ENCODE data around the gene PLAC8L1. TPM values are rescaled to one million over a fixed set of nuclear protein-coding genes. Genes with fewer than 3 reads are reported as not detected.

The PLAC8L1 gene
- total RNA-seq, 6 experiments from 2014 or later = not detected

DNA sequence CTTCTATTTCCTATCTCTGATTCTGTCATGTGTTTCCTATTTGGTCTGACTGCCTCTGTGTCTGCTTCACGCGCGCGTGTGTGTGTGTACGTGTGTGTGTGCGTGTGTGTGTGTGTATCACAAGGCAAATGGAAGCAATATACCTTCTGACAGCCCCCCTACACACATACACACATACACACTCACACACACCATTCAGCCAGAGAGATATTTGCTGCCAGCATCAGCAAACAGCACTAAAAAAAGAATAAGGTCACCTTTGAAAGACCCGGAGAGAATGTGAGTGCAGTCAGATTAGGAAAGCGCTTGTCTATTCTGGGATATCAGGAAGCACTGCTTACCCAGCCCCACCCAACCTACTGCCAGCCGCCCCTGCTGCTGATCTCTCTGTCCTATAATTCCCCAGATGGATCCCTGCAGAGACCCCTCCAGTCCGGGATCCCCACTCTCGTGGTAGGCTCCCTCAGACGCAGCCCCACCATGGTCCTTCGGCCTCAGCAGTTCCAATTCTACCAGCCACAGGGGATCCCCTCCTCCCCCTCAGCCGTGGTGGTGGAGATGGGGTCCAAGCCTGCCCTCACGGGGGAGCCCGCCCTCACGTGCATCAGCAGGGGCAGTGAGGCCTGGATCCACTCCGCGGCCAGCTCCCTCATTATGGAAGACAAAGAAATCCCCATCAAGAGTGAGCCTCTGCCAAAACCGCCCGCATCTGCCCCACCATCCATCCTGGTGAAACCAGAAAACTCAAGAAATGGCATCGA, 45.7 kb downstream of the PLAC8L1 start:
- H3K27ac ChIP-seq = no peak overlapping the region
- intact Hi-C loops (cut with DNase I) = loop anchor here in 1 of 2 donors (10.0 kb wide), 2 partner anchors 155 to 365 kb away; no protein-coding TSS in a partner anchor
- WGBS (ENCODE audit: insufficient coverage, low coverage, low lambda C conversion rate, missing lambda C conversion rate) = 68% methylated on average over 9 of the region's 22 CpGs
- no peaks in the 10 kb centered on the region for H3K27me3 ChIP-seq
- H3K4me1 ChIP-seq = no peaks in the 10 kb centered on the region
- H3K36me3 ChIP-seq = peaks cover 0 to 15% (median 6%) of the 10 kb centered on the region in 4 donors
- DNase-seq = no peak
- ATAC-seq = peak in 1 of 4 donors; percentile 18
- no peak for TF ChIP-seq POLR2A (IDR thresholded peaks at IDR 0.05)
- TF ChIP-seq, protein P1, sequence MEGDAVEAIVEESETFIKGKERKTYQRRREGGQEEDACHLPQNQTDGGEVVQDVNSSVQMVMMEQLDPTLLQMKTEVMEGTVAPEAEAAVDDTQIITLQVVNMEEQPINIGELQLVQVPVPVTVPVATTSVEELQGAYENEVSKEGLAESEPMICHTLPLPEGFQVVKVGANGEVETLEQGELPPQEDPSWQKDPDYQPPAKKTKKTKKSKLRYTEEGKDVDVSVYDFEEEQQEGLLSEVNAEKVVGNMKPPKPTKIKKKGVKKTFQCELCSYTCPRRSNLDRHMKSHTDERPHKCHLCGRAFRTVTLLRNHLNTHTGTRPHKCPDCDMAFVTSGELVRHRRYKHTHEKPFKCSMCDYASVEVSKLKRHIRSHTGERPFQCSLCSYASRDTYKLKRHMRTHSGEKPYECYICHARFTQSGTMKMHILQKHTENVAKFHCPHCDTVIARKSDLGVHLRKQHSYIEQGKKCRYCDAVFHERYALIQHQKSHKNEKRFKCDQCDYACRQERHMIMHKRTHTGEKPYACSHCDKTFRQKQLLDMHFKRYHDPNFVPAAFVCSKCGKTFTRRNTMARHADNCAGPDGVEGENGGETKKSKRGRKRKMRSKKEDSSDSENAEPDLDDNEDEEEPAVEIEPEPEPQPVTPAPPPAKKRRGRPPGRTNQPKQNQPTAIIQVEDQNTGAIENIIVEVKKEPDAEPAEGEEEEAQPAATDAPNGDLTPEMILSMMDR (IDR thresholded peaks at IDR 0.05) = no peak
- no peak overlapping the region for H3K4me3 ChIP-seq
- H3K9me3 ChIP-seq = no peaks in the 10 kb centered on the region

DNA sequence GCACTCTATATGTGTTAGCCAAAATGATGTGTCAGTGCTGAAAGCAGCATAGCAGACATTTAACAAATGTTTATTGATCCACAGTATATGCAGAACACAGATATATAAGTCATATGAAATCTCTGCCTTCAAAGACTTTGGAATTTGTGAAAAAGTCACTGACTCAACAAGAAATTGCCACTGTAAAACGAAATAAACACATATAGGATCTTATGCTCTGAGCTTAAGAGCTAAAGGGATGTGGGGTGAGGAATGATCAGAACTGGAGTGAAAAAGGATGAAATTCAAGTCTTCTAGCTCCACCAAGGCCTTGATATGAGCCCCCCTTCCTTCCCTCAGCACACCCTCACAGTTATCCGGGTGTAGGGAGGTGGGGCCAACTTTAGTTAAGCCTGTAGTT, 49.9 kb downstream of the PLAC8L1 start:
- H3K4me1 ChIP-seq = no peaks in the 10 kb centered on the region
- H3K9me3 ChIP-seq = no peaks in the 10 kb centered on the region
- TF ChIP-seq, protein P1 (IDR thresholded peaks at IDR 0.05) = no peak
- no peak for TF ChIP-seq POLR2A (IDR thresholded peaks at IDR 0.05)
- 50% methylated on average over 1 of the region's 2 CpGs for WGBS (ENCODE audit: insufficient coverage, low coverage, low lambda C conversion rate, missing lambda C conversion rate)
- no peak overlapping the region for H3K27ac ChIP-seq
- DNase-seq (no peak), ATAC-seq (no peak)
- intact Hi-C loops (cut with DNase I) = loop anchor here in 1 of 2 donors (10.0 kb wide), 2 partner anchors 151 to 361 kb away; no protein-coding TSS in a partner anchor
- H3K36me3 ChIP-seq = peaks cover 0 to 12% (median 6%) of the 10 kb centered on the region in 4 donors
- H3K4me3 ChIP-seq = no peak overlapping the region
- no peaks in the 10 kb centered on the region for H3K27me3 ChIP-seq

DNA sequence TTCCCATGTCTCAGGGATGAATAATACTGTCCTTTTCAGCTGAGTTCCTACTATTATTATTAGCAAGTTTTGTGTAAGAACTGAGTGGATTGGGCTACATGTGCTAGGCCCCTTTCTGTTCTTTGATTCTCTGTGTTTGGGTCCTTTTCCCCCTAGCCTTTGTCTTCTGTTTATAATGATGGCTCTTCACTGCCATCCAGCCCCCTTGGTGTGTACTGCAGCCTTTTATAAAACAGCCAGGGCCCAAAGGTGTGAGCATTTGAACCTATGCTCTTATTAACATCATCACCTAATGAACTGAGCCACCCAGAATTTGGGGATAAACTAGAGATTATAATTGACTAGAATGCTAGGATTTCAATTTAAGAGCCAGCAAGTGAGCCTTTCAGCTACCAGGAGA, 52.6 kb downstream of the PLAC8L1 start:
- H3K36me3 ChIP-seq = peaks cover 0 to 12% (median 5%) of the 10 kb centered on the region in 4 donors
- no peak overlapping the region for H3K27ac ChIP-seq
- no peaks in the 10 kb centered on the region for H3K27me3 ChIP-seq
- TF ChIP-seq POLR2A (IDR thresholded peaks at IDR 0.05) = no peak
- TF ChIP-seq, protein P1 (IDR thresholded peaks at IDR 0.05) = peak in 2 of 4 donors; percentile 15 to 20
- H3K9me3 ChIP-seq = no peaks in the 10 kb centered on the region
- intact Hi-C loops (cut with DNase I) = loop anchor here in 1 of 2 donors (10.0 kb wide), 2 partner anchors 148 to 358 kb away; no protein-coding TSS in a partner anchor
- H3K4me3 ChIP-seq = no peak overlapping the region
- peaks cover 0 to 1% (median 0%) of the 10 kb centered on the region in 4 donors for H3K4me1 ChIP-seq
- peak in 1 of 4 donors; percentile 21 for ATAC-seq
- DNase-seq = no peak

DNA sequence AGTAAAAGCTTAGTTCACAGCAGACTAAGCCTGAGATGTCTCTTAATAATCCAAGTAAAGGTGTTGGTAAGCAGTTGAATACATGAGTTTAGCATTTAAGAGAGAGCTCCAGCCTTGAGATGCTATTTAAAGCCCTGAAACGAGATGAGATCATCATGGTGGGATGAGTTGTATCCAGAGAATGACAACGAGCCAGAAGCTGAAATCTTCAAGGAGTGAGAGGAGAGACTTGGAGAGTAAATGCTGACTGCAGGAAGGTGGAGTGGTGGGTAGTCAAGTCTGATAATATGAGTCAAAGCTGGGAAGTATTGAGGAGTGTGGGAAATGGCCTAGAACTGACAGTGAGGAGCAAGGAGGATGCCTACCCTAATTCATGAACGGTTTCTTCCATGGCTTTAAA, 53.7 kb downstream of the PLAC8L1 start:
- Histone ChIP-seq H3K27me3 (no peaks in the 10 kb centered on the region), H3K4me1 (peaks cover 0 to 11% (median 0%) of the 10 kb centered on the region in 4 donors), H3K9me3 (no peaks in the 10 kb centered on the region), H3K4me3 (no peak overlapping the region), H3K27ac (no peak overlapping the region), H3K36me3 (peaks cover 0 to 10% (median 4%) of the 10 kb centered on the region in 4 donors)
- 68% methylated on average over 3 of the region's 3 CpGs for whole genome bisulfite sequencing (ENCODE audit: insufficient coverage, low coverage, low lambda C conversion rate, missing lambda C conversion rate)
- no peak for DNase-seq
- intact Hi-C loops (cut with DNase I) = loop anchor here in 1 of 2 donors (10.0 kb wide), 2 partner anchors 147 to 357 kb away; no protein-coding TSS in a partner anchor
- TF ChIP-seq, protein P1 (IDR thresholded peaks at IDR 0.05) = no peak
- no peak for TF ChIP-seq POLR2A (IDR thresholded peaks at IDR 0.05)
- no peak for ATAC-seq
